HG03565 (cell line): ENCODE data around the gene TSC22D3.

Experiments used
- ATAC-seq: cut with Tn5 transposase; IDR thresholded peaks from one replicate; pipeline ENCODE4 v1.9.1; 2021; ENCODE audit warnings: mild to moderate bottlenecking, moderate library complexity; ENCODE audit not compliant: unreplicated experiment

The TSC22D3 gene

DNA sequence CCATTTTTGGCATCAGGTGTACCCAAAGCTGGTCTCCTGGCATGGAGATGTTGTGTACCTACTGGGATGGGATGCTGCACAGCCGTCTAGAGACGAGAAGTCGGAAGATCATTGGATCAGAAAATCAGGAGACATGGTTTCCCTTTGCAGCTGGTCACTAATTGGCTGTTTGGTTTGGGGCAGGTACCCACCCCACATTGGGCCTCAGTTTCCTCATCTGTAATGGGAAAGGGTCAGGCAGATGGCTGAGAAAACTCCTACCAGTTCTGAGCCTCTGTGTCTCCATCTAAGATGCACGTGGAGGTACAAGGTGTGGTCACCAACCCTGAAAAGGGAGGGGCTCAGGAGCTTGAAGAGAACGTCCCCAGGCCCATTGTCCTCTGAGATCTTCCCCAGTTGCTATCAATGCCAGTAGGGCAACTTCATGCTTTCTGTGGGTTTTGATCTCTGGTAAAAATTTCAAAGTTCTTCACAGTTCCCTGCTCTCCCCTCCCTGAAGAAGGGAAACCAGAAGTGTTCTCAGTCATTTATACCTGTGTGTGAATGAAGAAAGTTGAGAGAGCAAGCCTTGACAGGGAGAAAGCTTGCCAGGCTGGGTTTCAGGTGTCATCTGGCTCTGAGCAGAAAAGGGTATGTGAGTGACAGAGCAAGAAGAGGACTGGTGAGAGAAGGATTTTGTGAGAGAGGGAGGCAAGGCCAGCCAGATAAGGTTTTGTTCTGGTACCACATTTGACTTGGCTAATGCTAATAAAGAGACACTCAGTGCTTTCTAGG, 15.1 kb downstream of the TSC22D3 start:
- no peak for ATAC-seq

- no peak for ATAC-seq
Observed at GRCh38 chrX:107758231-107758766, 17.3 kb downstream of the TSC22D3 start.

- ATAC-seq: no peak
Observed at GRCh38 chrX:107755721-107756120, 19.9 kb downstream of the TSC22D3 start.

DNA sequence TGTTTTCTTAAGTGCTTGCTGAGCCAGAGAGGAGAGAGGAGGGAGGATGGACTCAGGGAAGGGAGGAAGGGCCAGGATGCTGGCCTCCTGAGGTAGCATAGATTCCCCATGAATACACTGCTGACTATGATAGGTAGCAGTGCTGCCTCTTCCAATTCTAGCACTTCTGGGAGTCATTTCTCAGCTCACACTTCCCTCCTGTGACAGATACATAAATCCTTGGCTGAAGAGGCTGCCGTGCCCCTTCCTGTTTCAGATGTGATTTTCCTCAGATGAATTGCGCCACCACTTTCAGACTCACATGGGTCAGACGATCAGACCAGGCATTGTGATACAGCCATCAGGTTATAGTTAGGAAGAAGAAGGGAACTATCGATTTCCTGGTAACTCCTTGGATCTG, 22.4 kb downstream of the TSC22D3 start:
- ATAC-seq: no peak

DNA sequence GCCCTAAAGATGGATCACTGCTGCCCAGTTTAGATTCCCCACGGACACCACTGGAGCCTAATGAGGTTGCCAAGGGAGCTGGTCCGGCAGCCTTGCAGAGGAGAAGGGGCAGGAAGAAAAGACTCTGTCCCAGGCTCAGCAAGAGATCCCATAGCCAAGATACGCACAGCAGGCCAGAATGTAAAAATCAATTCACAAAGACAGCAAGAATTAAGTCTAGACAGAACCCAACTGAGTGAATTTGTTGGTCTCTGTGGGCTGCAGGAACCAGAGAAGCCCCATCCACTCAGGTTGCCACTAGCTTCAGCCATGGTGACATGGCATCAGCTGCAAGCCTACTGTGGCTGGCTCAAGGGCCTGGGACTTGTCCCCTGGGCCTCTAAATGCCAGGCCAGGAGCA, 22.9 kb downstream of the TSC22D3 start:
- ATAC-seq: no peak

DNA sequence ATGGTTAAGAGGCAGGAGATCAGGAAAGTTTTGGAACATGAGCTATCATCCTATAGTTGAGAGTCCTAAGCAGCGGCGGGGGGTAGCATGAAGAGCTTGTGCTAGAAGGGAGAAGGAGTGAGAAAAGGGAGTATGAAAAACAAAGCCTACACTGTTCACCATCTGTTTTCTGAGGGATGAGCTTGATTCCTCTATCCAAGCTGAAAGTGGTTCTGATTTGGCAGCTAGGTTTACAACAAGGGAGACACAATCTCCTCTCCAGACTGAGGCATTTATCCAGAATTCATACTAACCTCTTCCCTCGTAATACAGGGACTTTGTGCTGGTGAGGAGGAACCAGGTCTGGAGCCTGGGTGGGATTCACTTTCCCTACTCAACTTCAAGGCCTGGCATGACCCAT, 23.5 kb downstream of the TSC22D3 start:
- ATAC-seq: no peak

- no peak for ATAC-seq
Observed at GRCh38 chrX:107750861-107751445, 24.6 kb downstream of the TSC22D3 start.

DNA sequence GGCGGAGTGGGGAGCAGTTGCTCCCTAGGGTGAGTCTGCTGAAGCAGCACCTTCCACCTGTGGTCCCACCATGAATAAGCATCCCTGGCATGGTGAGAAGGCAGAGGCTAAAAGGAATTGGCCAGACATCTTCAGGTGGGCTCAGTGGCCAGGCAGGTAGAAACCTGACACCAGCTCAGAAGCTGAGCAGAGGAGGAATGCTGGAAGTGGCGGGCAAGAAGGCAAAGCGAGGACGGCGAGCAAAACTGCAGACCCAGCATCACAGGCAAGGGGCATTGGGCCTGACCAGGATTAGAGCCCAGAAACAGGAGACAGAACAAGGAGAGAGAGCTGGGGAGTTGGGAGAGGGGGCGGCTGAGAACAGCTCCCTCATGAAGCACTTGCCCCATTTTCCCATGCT, 25.3 kb downstream of the TSC22D3 start:
- no peak for ATAC-seq

GRCh38 chrX:107748506-107748905, 27.1 kb downstream of the TSC22D3 start:
- ATAC-seq: no peak

DNA sequence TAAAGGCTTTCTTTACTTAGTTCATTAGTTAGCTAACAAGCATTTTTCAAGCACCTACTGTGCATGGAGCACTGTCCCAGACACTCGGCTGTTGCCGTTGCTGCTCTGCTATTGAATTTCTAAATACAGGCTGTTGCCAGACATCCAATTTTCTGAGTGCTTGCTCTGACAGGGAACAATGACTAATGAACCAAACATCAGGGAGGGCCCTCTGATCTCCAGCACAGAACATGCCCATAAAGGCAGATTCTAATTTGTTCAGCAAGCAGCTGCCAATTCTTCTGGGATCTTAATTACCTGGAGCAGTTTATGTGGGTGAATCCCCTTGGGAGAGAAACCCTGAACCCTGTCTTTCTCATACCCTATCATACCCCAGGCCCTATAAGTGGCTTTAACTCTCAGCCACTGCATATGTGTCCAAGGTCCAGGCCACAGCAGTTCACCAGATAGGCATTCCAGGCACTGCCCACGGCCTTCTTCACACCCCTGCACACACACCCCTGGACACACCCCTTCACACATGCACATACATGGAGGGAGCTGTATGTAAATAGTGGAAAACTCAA, 27.9 kb downstream of the TSC22D3 start:
- no peak for ATAC-seq

DNA sequence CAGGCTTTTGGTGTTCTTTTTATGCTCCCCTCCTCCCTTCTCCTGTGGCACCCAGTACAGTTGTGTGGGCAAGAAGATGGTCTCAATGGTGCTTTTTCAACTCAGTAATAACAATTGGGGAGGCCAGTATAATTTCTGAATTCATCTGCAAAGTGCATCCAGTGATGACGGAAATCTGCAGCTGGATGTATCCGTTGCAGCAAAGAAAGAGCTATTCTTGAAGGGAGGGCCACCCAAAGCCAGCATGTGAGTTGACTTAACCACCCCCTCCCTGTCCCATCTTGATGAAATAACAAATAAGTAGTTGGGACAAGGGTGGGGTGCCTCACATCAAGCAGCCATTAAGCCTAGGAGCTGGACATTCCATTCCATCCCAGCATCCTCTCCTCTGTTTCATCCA, 30.7 kb downstream of the TSC22D3 start:
- no peak for ATAC-seq

- no peak for ATAC-seq
Observed at GRCh38 chrX:107743995-107744394, 31.6 kb downstream of the TSC22D3 start.

DNA sequence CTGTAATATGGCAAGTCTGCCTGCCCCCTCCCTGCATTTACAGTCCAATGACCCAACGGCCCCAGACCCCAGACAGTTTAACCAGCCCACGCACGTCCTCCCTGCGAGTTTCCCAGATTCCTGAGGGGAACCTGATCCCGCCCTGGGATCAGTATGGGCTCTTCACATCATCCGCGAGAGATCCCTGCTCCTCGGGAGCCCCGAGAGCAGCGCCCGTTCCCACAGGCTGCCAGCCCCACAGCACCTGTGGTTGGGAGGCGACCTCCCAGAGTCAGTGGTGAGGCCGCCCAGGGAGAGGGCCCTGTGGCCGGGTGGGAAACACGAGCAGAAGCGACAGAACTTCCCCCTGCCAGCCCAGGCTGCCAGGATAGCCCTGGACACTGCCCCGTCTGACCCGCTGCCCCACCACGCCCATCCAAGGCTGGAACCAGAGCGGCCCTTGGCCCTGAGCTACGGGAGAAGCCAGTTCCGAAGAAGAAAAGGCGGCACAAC, 32.8 kb downstream of the TSC22D3 start:
- no peak for ATAC-seq

DNA sequence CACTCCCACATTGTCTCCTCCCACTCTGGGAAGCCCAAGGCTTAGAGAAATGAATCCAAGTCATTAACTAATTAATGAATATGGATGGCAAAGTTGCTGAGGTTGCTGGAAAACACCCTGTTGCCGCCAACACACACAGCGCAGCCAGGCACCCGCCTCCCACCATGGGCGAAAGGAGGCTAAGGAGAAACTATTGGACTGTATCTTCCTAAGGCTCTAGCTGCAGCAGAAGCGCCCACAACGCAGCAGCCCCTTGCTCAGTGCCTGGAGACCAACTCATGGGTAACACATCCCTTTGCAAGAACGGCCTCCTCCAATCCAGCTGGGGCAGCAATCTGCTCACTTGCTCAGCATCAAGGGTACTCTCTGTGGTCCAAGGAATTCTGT, 34.2 kb downstream of the TSC22D3 start:
- no peak for ATAC-seq

DNA sequence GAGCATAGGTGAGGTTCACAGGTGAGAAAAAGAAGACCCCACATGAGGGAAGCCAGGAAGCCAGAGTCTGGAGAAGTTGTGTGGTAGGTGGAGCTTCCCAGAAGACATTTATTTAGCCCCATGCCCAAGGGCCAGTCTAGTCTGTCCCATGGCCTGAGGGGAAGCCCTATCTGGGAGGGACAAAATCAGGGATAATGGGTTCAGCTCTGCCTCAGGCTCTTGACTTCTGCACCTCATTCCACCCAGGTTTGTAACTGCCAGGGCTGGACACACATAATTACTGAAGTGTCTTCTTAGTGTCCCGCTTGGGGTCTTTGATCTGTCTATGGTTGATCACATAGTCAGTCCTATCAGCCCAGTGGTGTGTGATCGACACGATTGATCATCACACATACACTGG, 36.0 kb downstream of the TSC22D3 start:
- ATAC-seq: no peak

DNA sequence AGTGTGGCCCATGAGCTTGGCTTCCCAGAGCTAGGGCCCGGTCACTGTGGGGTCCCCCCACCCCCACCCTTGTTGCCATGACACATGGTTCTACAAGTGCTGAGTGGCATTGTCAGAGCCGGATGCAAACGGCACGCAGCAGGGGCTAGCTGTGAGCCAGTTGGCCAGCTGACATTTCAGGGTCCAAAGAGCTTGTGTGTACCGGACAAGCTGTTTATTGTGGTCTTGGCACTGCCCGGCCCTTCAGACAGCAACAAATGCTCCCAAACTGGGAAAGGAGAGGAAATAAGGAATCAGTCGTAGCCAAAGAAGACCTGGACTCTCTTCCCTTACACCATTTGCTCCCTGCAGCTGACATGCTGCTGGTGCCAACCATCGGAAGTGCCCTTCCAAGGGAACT, 36.8 kb downstream of the TSC22D3 start:
- ATAC-seq: no peak

DNA sequence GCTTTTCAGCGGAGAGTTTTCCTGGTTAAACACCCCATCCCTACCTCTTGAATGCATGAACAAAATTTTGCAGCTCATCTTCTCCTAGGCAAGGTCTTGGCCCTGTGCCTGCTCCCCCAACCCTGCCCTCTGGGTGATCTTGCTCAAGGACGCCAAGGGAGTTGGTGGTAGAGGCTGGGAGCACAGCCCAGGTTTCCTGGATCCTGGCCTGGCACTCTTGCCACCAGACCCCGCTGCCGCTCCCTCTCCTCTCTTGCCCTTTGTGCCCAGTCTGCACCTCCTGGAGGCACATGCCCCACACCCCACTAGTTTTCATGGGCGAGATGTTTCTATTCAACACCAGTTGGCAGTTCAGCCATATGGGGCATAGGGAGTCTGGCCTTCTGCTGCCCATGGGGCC, 37.3 kb downstream of the TSC22D3 start:
- ATAC-seq: no peak

DNA sequence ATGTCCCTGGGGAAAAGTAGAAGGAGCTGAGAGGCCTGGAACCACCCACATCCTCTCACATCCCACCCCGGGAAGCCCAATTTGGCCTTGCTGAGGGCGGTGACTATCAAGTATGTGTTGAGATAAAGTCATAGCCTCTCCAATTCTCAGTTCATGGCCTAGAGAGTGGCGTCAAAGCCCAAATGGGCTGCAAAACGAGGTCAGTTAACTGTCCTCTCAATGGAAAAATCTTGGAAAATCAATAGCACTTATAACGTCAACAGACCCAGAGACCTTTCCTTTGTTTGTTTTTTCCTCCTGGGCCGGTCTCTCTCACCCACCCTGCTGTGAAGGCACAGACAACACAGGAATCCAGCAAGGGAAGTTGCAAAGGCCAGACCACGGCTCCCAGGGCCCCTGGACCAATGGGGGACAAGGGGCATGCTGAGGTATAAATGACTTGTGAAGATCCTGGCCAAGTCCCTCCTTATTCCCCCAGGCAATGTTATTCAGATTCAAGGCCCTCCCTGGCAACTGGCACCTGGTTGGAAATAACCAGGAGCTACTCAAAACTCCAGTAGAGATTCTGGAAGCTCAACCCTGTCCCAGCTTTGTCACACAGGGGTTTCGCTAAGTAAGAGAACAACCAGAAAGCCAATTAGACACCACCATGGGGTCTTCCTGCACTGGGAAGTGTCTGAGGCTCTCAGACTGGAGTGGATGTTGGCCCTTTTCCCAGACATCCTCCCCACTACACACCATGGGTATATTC, 38.6 kb downstream of the TSC22D3 start:
- no peak for ATAC-seq

DNA sequence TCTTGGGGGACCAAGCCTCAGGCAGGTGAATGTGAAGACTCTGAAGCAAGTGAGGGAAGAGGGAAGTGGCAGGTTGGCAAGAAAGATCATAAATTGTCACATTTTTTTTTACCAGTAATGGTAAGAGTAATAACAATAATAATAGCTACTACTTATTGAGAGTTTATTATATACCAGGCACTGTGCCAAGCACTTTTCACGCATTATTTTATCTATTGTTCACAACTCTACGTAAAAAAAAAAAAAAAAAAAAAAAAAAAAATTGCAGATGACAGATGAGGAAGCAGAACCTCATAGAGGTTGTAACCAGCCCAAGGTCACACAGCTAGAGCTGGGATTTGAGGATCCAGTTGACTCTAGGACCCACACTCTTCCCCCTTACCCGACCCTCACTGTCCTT, 40.9 kb downstream of the TSC22D3 start:
- no peak for ATAC-seq

- no peak for ATAC-seq
Observed at GRCh38 chrX:107733686-107734085, 41.9 kb downstream of the TSC22D3 start.

GRCh38 chrX:107731831-107732502, 43.6 kb downstream of the TSC22D3 start:
- ATAC-seq: no peak
